ENCODE data around the gene MYL1.

MYL1 gene

DNA sequence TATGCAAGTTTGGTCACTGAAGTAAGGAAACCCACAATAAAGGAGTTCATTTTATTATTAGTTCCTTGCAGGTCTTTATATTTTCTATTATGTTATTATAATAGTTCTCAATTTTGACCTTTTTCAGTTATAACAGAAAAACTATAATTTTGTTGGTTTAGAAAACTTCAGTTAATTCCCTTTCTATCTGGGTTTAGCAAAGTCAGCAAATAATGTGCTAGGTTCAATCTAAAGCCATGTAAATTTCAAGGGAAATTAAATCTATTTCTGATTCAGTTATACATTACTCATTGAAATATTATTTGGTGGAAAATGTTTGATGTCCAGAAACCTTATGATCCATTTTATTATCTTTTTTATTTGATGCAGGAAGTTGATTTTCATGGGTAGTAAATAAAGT lies 43.7 kb downstream of the MYL1 start:
- Histone ChIP-seq H3K9ac (ENCODE audit: low read depth in 1 of 2, low read length in 2 of 2) (no peak overlapping the region), H3K27ac (ENCODE audit: low read depth, low read length) (no peak overlapping the region), H3K36me3 (ENCODE audit: control insufficient read depth in 1 of 2, insufficient read depth in 2 of 2, low read length in 2 of 2) (no peaks in the 10 kb centered on the region), H3K27me3 (ENCODE audit: control insufficient read depth in 1 of 2, insufficient read depth in 2 of 2, low read length in 2 of 2) (no peaks in the 10 kb centered on the region), H3K9me3 (ENCODE audit: control insufficient read depth in 1 of 2, low read length in 2 of 2) (no peaks in the 10 kb centered on the region), H3K4me3 (ENCODE audit: low read depth in 1 of 2, low read length in 2 of 2) (no peak overlapping the region), H3K4me1 (ENCODE audit: control insufficient read depth in 1 of 2, insufficient read depth in 2 of 2, low read length in 2 of 2) (no peaks in the 10 kb centered on the region)

DNA sequence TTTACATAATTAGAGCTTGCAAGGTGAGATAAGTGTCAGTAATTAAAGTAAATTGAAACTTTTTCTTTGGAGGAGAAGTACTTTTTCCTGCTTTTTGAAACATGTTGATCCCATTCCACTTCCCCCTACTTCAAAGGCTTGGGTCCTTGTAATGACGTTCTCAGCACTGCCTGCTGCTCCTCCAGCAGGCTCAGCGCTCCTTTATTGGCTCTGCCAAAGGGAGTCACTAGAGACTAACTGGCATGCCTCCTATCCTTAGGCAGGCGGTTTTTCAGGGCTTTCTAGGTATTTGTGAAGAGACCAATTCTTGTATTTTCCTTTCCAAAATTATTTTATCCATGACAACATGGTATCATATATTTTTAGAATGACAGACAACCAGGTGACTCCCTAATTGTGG lies 45.8 kb downstream of the MYL1 start:
- H3K9me3 ChIP-seq (ENCODE audit: control insufficient read depth in 1 of 2, low read length in 2 of 2): no peaks in the 10 kb centered on the region
- no peak overlapping the region for H3K9ac ChIP-seq (ENCODE audit: low read depth in 1 of 2, low read length in 2 of 2)
- no peak overlapping the region for H3K27ac ChIP-seq (ENCODE audit: low read depth, low read length)
- H3K4me3 ChIP-seq (ENCODE audit: low read depth in 1 of 2, low read length in 2 of 2): no peak overlapping the region
- H3K4me1 ChIP-seq (ENCODE audit: control insufficient read depth in 1 of 2, insufficient read depth in 2 of 2, low read length in 2 of 2): no peaks in the 10 kb centered on the region
- no peaks in the 10 kb centered on the region for H3K36me3 ChIP-seq (ENCODE audit: control insufficient read depth in 1 of 2, insufficient read depth in 2 of 2, low read length in 2 of 2)
- H3K27me3 ChIP-seq (ENCODE audit: control insufficient read depth in 1 of 2, insufficient read depth in 2 of 2, low read length in 2 of 2): no peaks in the 10 kb centered on the region

DNA sequence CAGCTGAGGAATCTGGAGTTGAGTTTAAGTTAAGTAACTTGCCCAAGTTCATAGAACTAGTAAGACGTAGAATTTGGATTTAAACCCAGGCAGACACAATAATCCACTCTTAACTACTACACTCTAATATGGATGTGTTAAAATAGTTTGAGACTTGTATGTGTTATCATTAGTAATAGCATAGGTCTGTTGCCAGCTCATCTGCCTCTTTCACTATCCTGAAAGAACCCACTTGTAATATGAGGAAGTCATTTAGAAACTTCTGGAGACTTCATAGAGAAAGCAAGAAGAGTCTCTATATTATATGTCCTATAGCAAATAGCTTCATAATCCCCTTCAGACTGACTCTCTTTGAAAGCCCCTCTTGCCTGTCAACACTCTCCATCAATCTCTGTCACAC lies 46.7 kb downstream of the MYL1 start:
- Histone ChIP-seq H3K36me3 (ENCODE audit: control insufficient read depth in 1 of 2, insufficient read depth in 2 of 2, low read length in 2 of 2) (no peaks in the 10 kb centered on the region), H3K4me3 (ENCODE audit: low read depth in 1 of 2, low read length in 2 of 2) (no peak overlapping the region), H3K27me3 (ENCODE audit: control insufficient read depth in 1 of 2, insufficient read depth in 2 of 2, low read length in 2 of 2) (no peaks in the 10 kb centered on the region), H3K27ac (ENCODE audit: low read depth, low read length) (no peak overlapping the region), H3K9ac (ENCODE audit: low read depth in 1 of 2, low read length in 2 of 2) (no peak overlapping the region), H3K4me1 (ENCODE audit: control insufficient read depth in 1 of 2, insufficient read depth in 2 of 2, low read length in 2 of 2) (no peaks in the 10 kb centered on the region), H3K9me3 (ENCODE audit: control insufficient read depth in 1 of 2, low read length in 2 of 2) (no peaks in the 10 kb centered on the region)

DNA sequence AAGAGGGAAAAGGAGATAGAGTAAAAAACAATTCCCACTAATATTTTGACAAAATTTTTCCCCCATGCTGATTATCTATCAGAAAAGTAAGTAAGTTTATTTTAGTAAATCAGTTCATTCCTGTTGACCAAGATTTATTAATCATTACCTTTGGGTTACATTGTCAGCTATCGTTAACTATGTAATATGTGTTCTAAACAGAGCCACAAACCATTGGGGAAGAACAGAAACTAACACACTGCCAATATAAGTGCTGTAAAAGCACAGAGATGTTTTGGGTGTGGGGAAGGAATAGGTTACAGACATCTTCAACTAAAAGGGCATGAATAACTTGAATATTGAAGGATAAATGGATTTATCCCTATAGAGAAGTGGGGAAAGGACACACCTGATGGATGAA lies 47.3 kb downstream of the MYL1 start:
- Histone ChIP-seq H3K36me3 (ENCODE audit: control insufficient read depth in 1 of 2, insufficient read depth in 2 of 2, low read length in 2 of 2) (no peaks in the 10 kb centered on the region), H3K4me3 (ENCODE audit: low read depth in 1 of 2, low read length in 2 of 2) (no peak overlapping the region), H3K27me3 (ENCODE audit: control insufficient read depth in 1 of 2, insufficient read depth in 2 of 2, low read length in 2 of 2) (no peaks in the 10 kb centered on the region), H3K9ac (ENCODE audit: low read depth in 1 of 2, low read length in 2 of 2) (no peak overlapping the region), H3K9me3 (ENCODE audit: control insufficient read depth in 1 of 2, low read length in 2 of 2) (no peaks in the 10 kb centered on the region), H3K4me1 (ENCODE audit: control insufficient read depth in 1 of 2, insufficient read depth in 2 of 2, low read length in 2 of 2) (no peaks in the 10 kb centered on the region), H3K27ac (ENCODE audit: low read depth, low read length) (no peak overlapping the region)

DNA sequence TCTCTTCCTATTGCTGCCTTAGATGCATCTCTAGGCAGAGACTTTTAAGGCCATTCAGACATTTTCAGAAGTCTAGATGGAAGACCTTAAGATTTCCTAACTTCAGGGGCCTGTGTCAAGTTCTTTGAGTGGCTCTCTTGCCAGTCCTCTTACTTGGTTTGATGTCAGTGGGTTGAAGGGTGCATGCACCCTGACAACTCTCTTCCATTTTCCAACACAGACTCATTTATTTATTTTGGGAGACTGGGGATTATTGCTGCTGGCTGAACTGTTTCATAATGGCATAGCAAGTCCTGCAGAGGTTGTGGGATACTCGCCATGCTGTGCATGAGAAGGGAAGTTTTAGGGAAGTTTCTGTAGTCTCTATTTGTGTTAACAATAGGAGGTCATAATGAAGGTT lies 50.7 kb downstream of the MYL1 start:
- Histone ChIP-seq H3K9me3 (ENCODE audit: control insufficient read depth in 1 of 2, low read length in 2 of 2) (no peaks in the 10 kb centered on the region), H3K9ac (ENCODE audit: low read depth in 1 of 2, low read length in 2 of 2) (no peak overlapping the region), H3K4me3 (ENCODE audit: low read depth in 1 of 2, low read length in 2 of 2) (no peak overlapping the region), H3K27me3 (ENCODE audit: control insufficient read depth in 1 of 2, insufficient read depth in 2 of 2, low read length in 2 of 2) (no peaks in the 10 kb centered on the region), H3K4me1 (ENCODE audit: control insufficient read depth in 1 of 2, insufficient read depth in 2 of 2, low read length in 2 of 2) (no peaks in the 10 kb centered on the region), H3K27ac (ENCODE audit: low read depth, low read length) (no peak overlapping the region), H3K36me3 (ENCODE audit: control insufficient read depth in 1 of 2, insufficient read depth in 2 of 2, low read length in 2 of 2) (no peaks in the 10 kb centered on the region)

DNA sequence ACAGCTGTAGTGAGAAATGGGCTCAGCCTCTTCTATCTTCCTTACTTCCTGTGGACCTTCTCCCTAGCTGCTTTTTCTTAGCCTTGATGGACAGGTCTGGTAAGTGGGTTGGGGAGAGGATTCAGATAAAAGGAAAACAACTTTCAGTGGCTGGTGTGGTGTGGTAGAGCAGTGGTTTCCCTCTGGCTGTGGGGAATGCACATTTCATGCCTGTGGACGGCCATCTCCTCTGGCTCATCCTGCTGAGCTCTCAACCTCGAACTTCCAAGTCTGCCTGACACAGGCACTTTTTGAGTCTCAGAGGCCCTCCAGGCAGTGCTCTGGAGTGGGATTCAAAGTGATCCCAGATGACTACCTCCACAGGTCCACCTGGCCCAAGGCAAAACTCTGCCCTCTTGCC lies 51.1 kb downstream of the MYL1 start:
- Histone ChIP-seq H3K27ac (ENCODE audit: low read depth, low read length) (no peak overlapping the region), H3K9me3 (ENCODE audit: control insufficient read depth in 1 of 2, low read length in 2 of 2) (no peaks in the 10 kb centered on the region), H3K4me3 (ENCODE audit: low read depth in 1 of 2, low read length in 2 of 2) (no peak overlapping the region), H3K9ac (ENCODE audit: low read depth in 1 of 2, low read length in 2 of 2) (no peak overlapping the region), H3K36me3 (ENCODE audit: control insufficient read depth in 1 of 2, insufficient read depth in 2 of 2, low read length in 2 of 2) (no peaks in the 10 kb centered on the region), H3K4me1 (ENCODE audit: control insufficient read depth in 1 of 2, insufficient read depth in 2 of 2, low read length in 2 of 2) (no peaks in the 10 kb centered on the region), H3K27me3 (ENCODE audit: control insufficient read depth in 1 of 2, insufficient read depth in 2 of 2, low read length in 2 of 2) (no peaks in the 10 kb centered on the region)

DNA sequence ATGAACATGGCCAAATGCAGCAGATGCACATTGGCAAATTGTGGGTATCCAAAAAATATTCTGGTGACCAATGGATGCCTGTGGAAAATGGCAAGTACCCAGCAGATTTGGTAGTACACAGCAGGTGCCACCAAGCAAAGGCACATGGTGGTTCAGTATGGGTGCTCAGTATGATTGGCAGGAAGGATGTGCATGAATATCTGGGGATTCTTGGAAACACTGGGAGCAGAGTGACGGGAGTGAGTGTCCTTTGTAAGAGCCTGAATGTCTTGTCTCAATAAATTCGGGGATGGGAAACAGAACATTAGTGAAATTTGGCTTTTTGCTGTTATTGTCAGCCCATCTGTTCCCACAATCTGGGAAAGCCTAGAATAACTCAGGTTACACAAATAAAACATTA lies 52.9 kb downstream of the MYL1 start:
- H3K4me1 ChIP-seq (ENCODE audit: control insufficient read depth in 1 of 2, insufficient read depth in 2 of 2, low read length in 2 of 2): no peaks in the 10 kb centered on the region
- no peaks in the 10 kb centered on the region for H3K9me3 ChIP-seq (ENCODE audit: control insufficient read depth in 1 of 2, low read length in 2 of 2)

DNA sequence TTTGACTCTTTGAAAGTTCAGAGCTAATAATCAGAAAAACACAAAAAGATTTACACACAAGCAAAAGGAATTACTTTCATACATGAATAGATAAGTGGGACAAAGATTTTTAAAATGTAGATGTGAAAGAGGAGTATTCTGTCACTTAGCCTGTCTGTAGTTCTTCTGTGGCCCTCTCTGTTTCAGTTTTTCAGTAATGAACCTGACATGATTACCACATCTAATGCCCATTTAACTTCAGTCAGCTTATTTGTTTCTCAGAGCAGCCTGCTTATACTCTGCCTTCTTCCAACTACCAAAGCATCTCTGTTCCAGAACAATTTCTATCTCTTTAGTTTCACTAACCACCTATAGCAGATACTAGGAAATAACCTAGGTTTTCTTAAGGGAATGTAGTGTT lies 55.3 kb downstream of the MYL1 start:
- Histone ChIP-seq H3K27ac (ENCODE audit: low read depth, low read length) (no peak overlapping the region), H3K9ac (ENCODE audit: low read depth in 1 of 2, low read length in 2 of 2) (no peak overlapping the region), H3K4me1 (ENCODE audit: control insufficient read depth in 1 of 2, insufficient read depth in 2 of 2, low read length in 2 of 2) (no peaks in the 10 kb centered on the region), H3K4me3 (ENCODE audit: low read depth in 1 of 2, low read length in 2 of 2) (no peak overlapping the region), H3K9me3 (ENCODE audit: control insufficient read depth in 1 of 2, low read length in 2 of 2) (no peaks in the 10 kb centered on the region), H3K27me3 (ENCODE audit: control insufficient read depth in 1 of 2, insufficient read depth in 2 of 2, low read length in 2 of 2) (no peaks in the 10 kb centered on the region), H3K36me3 (ENCODE audit: control insufficient read depth in 1 of 2, insufficient read depth in 2 of 2, low read length in 2 of 2) (no peaks in the 10 kb centered on the region)

More for the DNA sequence above, 52.9 kb downstream of the MYL1 start:
- Histone ChIP-seq H3K27me3 (ENCODE audit: control insufficient read depth in 1 of 2, insufficient read depth in 2 of 2, low read length in 2 of 2) (no peaks in the 10 kb centered on the region), H3K36me3 (ENCODE audit: control insufficient read depth in 1 of 2, insufficient read depth in 2 of 2, low read length in 2 of 2) (no peaks in the 10 kb centered on the region), H3K27ac (ENCODE audit: low read depth, low read length) (no peak overlapping the region), H3K4me3 (ENCODE audit: low read depth in 1 of 2, low read length in 2 of 2) (no peak overlapping the region), H3K9ac (ENCODE audit: low read depth in 1 of 2, low read length in 2 of 2) (no peak overlapping the region)

DNA sequence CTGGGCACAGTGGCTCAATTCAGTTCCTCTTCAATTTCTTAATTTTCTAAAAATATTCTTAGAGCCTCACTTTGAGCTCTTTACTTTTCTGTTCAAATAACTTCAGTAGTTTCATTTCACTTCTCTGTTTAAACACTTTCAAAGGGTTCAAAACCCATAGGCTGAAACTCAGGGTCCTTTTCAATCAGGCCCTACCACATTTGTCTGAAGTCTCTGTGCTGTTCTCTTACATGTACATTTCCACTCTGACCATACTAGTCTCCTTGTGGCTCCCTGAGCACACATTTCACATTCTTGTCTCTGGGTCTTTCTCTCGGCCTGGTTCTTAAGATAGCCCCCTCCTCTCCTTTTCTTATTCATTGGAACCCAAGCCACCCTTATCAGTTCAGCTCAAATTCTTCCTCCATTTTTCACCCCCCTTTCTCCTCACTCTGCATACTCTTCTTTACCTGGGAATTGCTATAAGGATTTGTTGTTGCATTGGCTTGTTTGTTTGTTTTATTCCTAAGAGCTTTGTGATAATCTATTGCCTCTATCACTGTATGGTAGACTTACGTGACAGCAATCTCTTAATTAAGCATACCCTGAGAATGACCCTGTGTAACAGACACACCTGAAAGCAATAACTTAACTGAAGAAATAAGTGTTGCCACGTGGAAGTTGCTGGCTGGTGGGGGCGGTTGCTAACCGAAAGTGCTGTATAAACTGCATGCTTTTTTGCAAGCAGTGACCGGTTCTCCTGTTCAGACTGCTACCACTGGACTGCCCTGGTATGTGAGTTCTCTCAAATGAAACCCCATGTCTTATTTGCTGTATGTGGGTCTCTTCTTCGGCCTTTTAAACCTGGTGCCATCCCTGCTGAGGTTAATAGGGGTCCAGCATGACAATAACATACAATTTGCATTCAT lies 62.0 kb downstream of the MYL1 start:
- Histone ChIP-seq H3K27me3 (ENCODE audit: control insufficient read depth in 1 of 2, insufficient read depth in 2 of 2, low read length in 2 of 2) (no peaks in the 10 kb centered on the region), H3K9ac (ENCODE audit: low read depth in 1 of 2, low read length in 2 of 2) (no peak overlapping the region), H3K4me1 (ENCODE audit: control insufficient read depth in 1 of 2, insufficient read depth in 2 of 2, low read length in 2 of 2) (no peaks in the 10 kb centered on the region), H3K4me3 (ENCODE audit: low read depth in 1 of 2, low read length in 2 of 2) (no peak overlapping the region), H3K27ac (ENCODE audit: low read depth, low read length) (no peak overlapping the region), H3K36me3 (ENCODE audit: control insufficient read depth in 1 of 2, insufficient read depth in 2 of 2, low read length in 2 of 2) (no peaks in the 10 kb centered on the region), H3K9me3 (ENCODE audit: control insufficient read depth in 1 of 2, low read length in 2 of 2) (no peaks in the 10 kb centered on the region)

DNA sequence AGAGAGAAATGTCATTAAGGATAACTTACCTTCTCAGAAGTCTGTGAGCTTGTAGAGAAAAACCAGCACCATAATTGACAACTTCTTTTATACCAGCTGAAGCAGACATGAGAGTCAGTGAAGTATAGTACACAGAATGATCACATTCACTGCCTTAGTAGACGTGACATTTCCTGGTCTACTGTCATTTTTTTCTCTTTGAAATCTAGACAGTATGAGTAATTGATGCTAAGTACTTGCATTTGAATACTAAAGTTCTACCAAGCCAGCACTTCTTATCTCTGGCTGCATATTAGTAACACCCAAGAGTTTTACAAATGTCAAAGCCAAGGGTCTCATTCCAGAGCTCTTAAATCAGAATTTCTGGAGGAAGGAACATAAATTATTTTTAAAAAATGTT lies 64.4 kb downstream of the MYL1 start:
- H3K4me1 ChIP-seq (ENCODE audit: control insufficient read depth in 1 of 2, insufficient read depth in 2 of 2, low read length in 2 of 2): no peaks in the 10 kb centered on the region
- H3K27ac ChIP-seq (ENCODE audit: low read depth, low read length): no peak overlapping the region
- H3K9ac ChIP-seq (ENCODE audit: low read depth in 1 of 2, low read length in 2 of 2): no peak overlapping the region
- no peaks in the 10 kb centered on the region for H3K27me3 ChIP-seq (ENCODE audit: control insufficient read depth in 1 of 2, insufficient read depth in 2 of 2, low read length in 2 of 2)
- no peaks in the 10 kb centered on the region for H3K9me3 ChIP-seq (ENCODE audit: control insufficient read depth in 1 of 2, low read length in 2 of 2)
- no peaks in the 10 kb centered on the region for H3K36me3 ChIP-seq (ENCODE audit: control insufficient read depth in 1 of 2, insufficient read depth in 2 of 2, low read length in 2 of 2)
- no peak overlapping the region for H3K4me3 ChIP-seq (ENCODE audit: low read depth in 1 of 2, low read length in 2 of 2)

Data from duodenal mucosa (tissue), 2 donors.